Caco-2 (cell line): ENCODE results near the gene MBNL2. TPM values are rescaled to one million over a fixed set of nuclear protein-coding genes. Genes with fewer than 3 reads are reported as not detected.

Source experiments
- BruUV-seq: library from RNA; stranded (reverse); fragments of 400-500 nt; replicated peaks from 2 replicates; lab custom pipeline; 2021; lab: Mats Ljungman, UMichigan
- CTCF ChIA-PET: fragments of 300-600 bp; sonication (Branson Sonifier 250); formaldehyde crosslinking; loops from one replicate; lab custom pipeline; 2022; ENCODE audit warnings: antibody characterized with exemption; lab: Charles Lee
- POLR2A ChIA-PET: fragments of 300-600 bp; sonication (Branson Sonifier 250); formaldehyde crosslinking; loops from one replicate; lab custom pipeline; 2022; ENCODE audit warnings: antibody characterized with exemption; lab: Charles Lee
- DNase-seq, 2 experiments: peaks; one replicate each; pipeline versions ENCODE4 v3.0.0 to v3.0.0-alpha.2; 2020 to 2022
- H3K27me3 ChIP-seq: replicated peaks from 2 replicates; pipeline ENCODE4 v1.6.0; 2011; ENCODE audit warnings: low read length; ENCODE audit not compliant: control insufficient read depth, insufficient read depth
- H3K36me3 ChIP-seq: 2 replicates; pipeline ENCODE4 v1.5.1; 2011; ENCODE audit warnings: low read length; ENCODE audit not compliant: control insufficient read depth, insufficient read depth
- H3K4me1 ChIP-seq: fragments of 250-450 bp; sonication (Bioruptor Pico); 2 replicates; pipeline ENCODE4 v1.5.1; 2020; ENCODE audit warnings: mild to moderate bottlenecking
- H3K4me3 ChIP-seq: 2 replicates; pipeline ENCODE4 v1.5.1; 2011; ENCODE audit warnings: low read depth, mild to moderate bottlenecking, control low read depth, low read length
- H3K9me3 ChIP-seq: fragments of 250-450 bp; sonication (Bioruptor Pico); 2 replicates; pipeline ENCODE4 v1.5.1; 2020; ENCODE audit warnings: mild to moderate bottlenecking, moderate library complexity
- H3K27ac Mint-ChIP-seq: one replicate; pipeline ENCODE4 v1.8.0; 2022; ENCODE audit warnings: mixed read lengths; ENCODE audit not compliant: unreplicated experiment
- H3K27me3 Mint-ChIP-seq: one replicate; pipeline ENCODE4 v1.8.0; 2022; ENCODE audit warnings: mixed read lengths; ENCODE audit not compliant: insufficient read depth, unreplicated experiment
- H3K36me3 Mint-ChIP-seq: one replicate; pipeline ENCODE4 v1.8.0; 2022; ENCODE audit warnings: mild to moderate bottlenecking, mixed read lengths; ENCODE audit not compliant: insufficient read depth, unreplicated experiment
- H3K4me1 Mint-ChIP-seq: one replicate; pipeline ENCODE4 v1.8.0; 2022; ENCODE audit warnings: low read depth, mixed read lengths; ENCODE audit not compliant: unreplicated experiment
- H3K4me3 Mint-ChIP-seq: one replicate; pipeline ENCODE4 v1.8.0; 2022; ENCODE audit warnings: mild to moderate bottlenecking, moderate library complexity, mixed read lengths; ENCODE audit not compliant: unreplicated experiment
- H3K9me3 Mint-ChIP-seq: one replicate; pipeline ENCODE4 v1.8.0; 2022; ENCODE audit warnings: mixed read lengths; ENCODE audit not compliant: unreplicated experiment
- CTCF ChIP-seq, 2 experiments: fragments of 200-600 bp in 1 of 2; IDR thresholded peaks; 1 replicate in 1 of 2; 2 replicates in 1 of 2; pipeline versions ENCODE4 v1.5.1 to v1.8.0; 2011 to 2022; ENCODE audit warnings: antibody characterized with exemption in 1 of 2, control low read depth in 1 of 2, inconsistent platforms in 1 of 2, low read depth in 1 of 2, low read length in 1 of 2, mild to moderate bottlenecking in 1 of 2, moderate library complexity in 1 of 2; ENCODE audit not compliant: insufficient read depth in 1 of 2, severe bottlenecking in 1 of 2, unreplicated experiment in 1 of 2
- intact Hi-C: fragments of 100-400 bp; cut with micrococcal nuclease; formaldehyde crosslinking; loops from one replicate; pipeline ENCODE4 v1.10.0; 2022; ENCODE audit not compliant: unreplicated experiment
- total RNA-seq: library from RNA; stranded (reverse); gene quantifications from 2 replicates; pipeline ENCODE4 v1.2.3, GENCODE V29; 2022

The MBNL2 gene
- total RNA-seq, 1 experiment from 2014 or later, result 41.6 TPM

GRCh38 chr13:97324115-97324514 is 102.0 kb downstream of the MBNL2 start:
- Mint-ChIP-seq H3K4me1 (peaks cover 14% of the 10 kb centered on the region), H3K27me3 (no peaks in the 10 kb centered on the region), H3K27ac (no peak overlapping the region), H3K9me3 (no peaks in the 10 kb centered on the region), H3K4me3 (no peak overlapping the region), H3K36me3 (peaks cover 1% of the 10 kb centered on the region)
- H3K4me1 ChIP-seq, result peaks cover 15% of the 10 kb centered on the region
- H3K4me3 ChIP-seq, result no peak overlapping the region
- DNase-seq, result no peak
- BruUV-seq, result no TSS peak
- POLR2A ChIA-PET, result no interaction called here
- H3K27me3 ChIP-seq, result no peaks in the 10 kb centered on the region
- intact Hi-C loops, result no loop called here
- CTCF ChIA-PET, result no interaction called here
- TF ChIP-seq CTCF (IDR thresholded peaks at IDR 0.05; ENCODE audit: insufficient read depth in 1 of 2, low read depth in 1 of 2, low read length in 1 of 2, severe bottlenecking in 1 of 2, unreplicated experiment in 1 of 2), result no peak
- no peaks in the 10 kb centered on the region for H3K9me3 ChIP-seq
- no peaks in the 10 kb centered on the region; the same call in 1 of the 2 replicates for H3K36me3 ChIP-seq

GRCh38 chr13:97325738-97326137 is 103.6 kb downstream of the MBNL2 start:
- Mint-ChIP-seq H3K9me3 (no peaks in the 10 kb centered on the region), H3K36me3 (peaks cover 12% of the 10 kb centered on the region), H3K27me3 (no peaks in the 10 kb centered on the region), H3K4me3 (no peak overlapping the region), H3K4me1 (peaks cover 10% of the 10 kb centered on the region), H3K27ac (no peak overlapping the region)
- intact Hi-C loops, result no loop called here
- no peaks in the 10 kb centered on the region for H3K27me3 ChIP-seq
- BruUV-seq, result no TSS peak
- no peaks in the 10 kb centered on the region; the same call in 1 of the 2 replicates for H3K36me3 ChIP-seq
- H3K9me3 ChIP-seq, result no peaks in the 10 kb centered on the region
- ChIA-PET POLR2A (no interaction called here), CTCF (no interaction called here)
- H3K4me3 ChIP-seq, result no peak overlapping the region
- DNase-seq, result no peak
- TF ChIP-seq CTCF (IDR thresholded peaks at IDR 0.05; ENCODE audit: insufficient read depth in 1 of 2, low read depth in 1 of 2, low read length in 1 of 2, severe bottlenecking in 1 of 2, unreplicated experiment in 1 of 2), result no peak
- H3K4me1 ChIP-seq, result peaks cover 15% of the 10 kb centered on the region

- Mint-ChIP-seq H3K27ac (peak overlapping the region; percentile 23), H3K4me1 (peaks cover 10% of the 10 kb centered on the region), H3K36me3 (peaks cover 12% of the 10 kb centered on the region), H3K27me3 (no peaks in the 10 kb centered on the region), H3K9me3 (no peaks in the 10 kb centered on the region), H3K4me3 (no peak overlapping the region)
- Histone ChIP-seq H3K4me1 (peaks cover 15% of the 10 kb centered on the region), H3K9me3 (no peaks in the 10 kb centered on the region), H3K27me3 (no peaks in the 10 kb centered on the region), H3K36me3 (no peaks in the 10 kb centered on the region; the same call in 1 of the 2 replicates), H3K4me3 (no peak overlapping the region)
- no peak for DNase-seq
- POLR2A ChIA-PET, result no interaction called here
- intact Hi-C loops, result no loop called here
- TF ChIP-seq CTCF (IDR thresholded peaks at IDR 0.05; ENCODE audit: insufficient read depth in 1 of 2, low read depth in 1 of 2, low read length in 1 of 2, severe bottlenecking in 1 of 2, unreplicated experiment in 1 of 2), result no peak
- BruUV-seq, result no TSS peak
- CTCF ChIA-PET, result no interaction called here
Observed at GRCh38 chr13:97327086-97327485, 105.0 kb downstream of the MBNL2 start.
